ENCODE results near the gene DCXR. TPM values are rescaled to one million over a fixed set of nuclear protein-coding genes. Genes with fewer than 3 reads are reported as not detected.

DCXR gene
- total and polyA plus RNA-seq, 2 of the 13 experiments (the other 11 are each of a cell fraction or from before 2014, with no cell fraction given): 287 to 311 TPM

GRCh38 chr17:81993729-81994592, 43.5 kb downstream of the DCXR start (continued):
- TF ChIP-seq ZNF280D (CRISPR knock-in tag; IDR thresholded peaks at IDR 0.05) (peak; percentile 21; the same call in 1 of the 2 replicates), MXD4 (CRISPR knock-in tag; IDR thresholded peaks at IDR 0.05) (0 out of 2 replicates have a peak, but pooled peaks have one; percentile 46), ZNF121 (CRISPR knock-in tag; IDR thresholded peaks at IDR 0.05) (peak; percentile 36; the same call in 1 of the 2 replicates), ZNF761 (CRISPR knock-in tag; conservative IDR thresholded peaks at IDR 0.05) (peak; percentile 39; the same call in 1 of the 2 replicates), ZNF652 (CRISPR knock-in tag; IDR thresholded peaks at IDR 0.05; ENCODE audit: borderline replicate concordance, low read depth) (0 out of 2 replicates have a peak, but pooled peaks have one; percentile 7), BRD4 (CRISPR knock-in tag; IDR thresholded peaks at IDR 0.05) (peak; percentile 80), TFAP4 (IDR thresholded peaks at IDR 0.05; ENCODE audit: borderline replicate concordance, low read depth) (peak; percentile 15; the same call in 1 of the 2 replicates), ZNF562 (CRISPR knock-in tag; IDR thresholded peaks at IDR 0.05; ENCODE audit: borderline replicate concordance) (no peak), ZNF564 (CRISPR knock-in tag; IDR thresholded peaks at IDR 0.05) (0 out of 2 replicates have a peak, but pooled peaks have one; percentile 77), ZNF709 (CRISPR knock-in tag; IDR thresholded peaks at IDR 0.05) (peak; percentile 97; the same call in 1 of the 2 replicates), AKNA (CRISPR knock-in tag; IDR thresholded peaks at IDR 0.05; ENCODE audit: borderline replicate concordance) (no peak)
